Adrenal gland (tissue), 12 donors: ENCODE results near the gene SMAD4. TPM values are rescaled to one million over a fixed set of nuclear protein-coding genes. Genes with fewer than 3 reads are reported as not detected.

Experiments
- DNase-seq, 7 donors: peaks; one replicate each; pipeline ENCODE4 v3.0.0-alpha.2; 2019 to 2020
- H3K27ac ChIP-seq, 5 donors: fragments of 200-600 bp; sonication (generic) in 4 of 5; 1 replicate in 3 of 5; 2 replicates in 2 of 5; pipeline versions ENCODE4 v1.5.1 to v1.8.0; 2016 to 2020; ENCODE audit warnings: mild to moderate bottlenecking in 1 of 5
- H3K27me3 ChIP-seq: fragments of 200-600 bp; 2 replicates; pipeline ENCODE4 v1.8.0; 2021
- H3K36me3 ChIP-seq, 2 donors: fragments of 200-600 bp; replicated peaks in 1 of 2; 1 replicate in 1 of 2; 2 replicates in 1 of 2; pipeline versions ENCODE4 v1.5.1 to v1.8.0; 2018 to 2022
- H3K4me1 ChIP-seq, 2 donors: fragments of 200-600 bp; replicated peaks in 1 of 2; 1 replicate in 1 of 2; 2 replicates in 1 of 2; pipeline versions ENCODE4 v1.5.1 to v1.8.0; 2018 to 2021
- H3K4me3 ChIP-seq, 4 donors: fragments of 200-600 bp; sonication (generic) in 3 of 4; one replicate each; pipeline ENCODE4 v1.5.1; 2016 to 2018
- H3K9me3 ChIP-seq, 3 donors: fragments of 200-600 bp; sonication (generic) in 1 of 3; replicated peaks in 1 of 3; 1 replicate in 2 of 3; 2 replicates in 1 of 3; pipeline versions ENCODE4 v1.5.1 to v1.8.0; 2016 to 2021
- POLR2A ChIP-seq, 2 donors: fragments of 450-650 bp; IDR thresholded peaks; one replicate each; pipeline ENCODE4 v1.6.1; 2017; ENCODE audit warnings: antibody characterized with exemption in 2 of 2, mild to moderate bottlenecking in 2 of 2, moderate library complexity in 1 of 2
- WGBS, 4 donors: extraction: QIAGEN DNeasy Blood & Tissue Kit in 2 of 4; methylation state at CpG; one replicate each; pipeline versions ENCODE4 v1.1.5 to v1.1.7; 2013 to 2017; 5-methylcytosine and 5-hydroxymethylcytosine counted together
- intact Hi-C, 2 donors: fragments of 100-400 bp; cut with DNase I; formaldehyde crosslinking; loops; one replicate each; pipeline versions ENCODE4 v1.14.1 to v1.15.0; 2022 to 2023
- polyA plus RNA-seq, 3 donors: library from polyadenylated mRNA; stranded (reverse); fragments of 200-250 nt in 2 of 3; fragments of 350-450 nt in 1 of 3; fragmentation: Illumina TruSeq in 1 of 3; extraction: RNeasy Lipid Tissue Mini Kit (QIAGEN cat#74804) in 1 of 3; gene quantifications; one replicate each; pipeline ENCODE4 v1.2.3, GENCODE V29; 2013 to 2014
- total RNA-seq, 9 donors: library from RNA; depleted of rRNA in 4 of 9; stranded (reverse); fragments of >200 nt in 4 of 9; fragments of 120-200 nt in 1 of 9; fragmentation: NEBNext Ultra II Directional in 1 of 9; extraction: Animal tissue kit (Norgen Biotek cat#: 25700) in 1 of 9; gene quantifications; one replicate each; pipeline versions ENCODE4 v1.1.0 to v1.2.4, GENCODE V29; 2013 to 2023
- TF ChIP-seq, protein P1 (sequence below), 6 experiments: fragments of 450-650 bp in 4 of 6; fragments of 200-600 bp in 2 of 6; sonication (generic) in 1 of 6; IDR thresholded peaks; 1 replicate in 5 of 6; 2 replicates in 1 of 6; pipeline versions ENCODE4 v1.5.1 to v1.8.0; 2016 to 2021; ENCODE audit warnings: antibody characterized with exemption in 6 of 6, mild to moderate bottlenecking in 2 of 6, moderate library complexity in 1 of 6
- donor health status: healthy with polysubstance abuse.
- donor health status: Bipolar disorder and iron deficiency.
- donor health status: DM: yes; HTN: yes; CAD: no.
- donor health status: DM: no; HTN: no; CAD: no.
- donor health status: DM: no; HTN: no; CAD: no.
- donor health status: DM: yes; HTN: yes; CAD: no.

The SMAD4 gene
- total and polyA plus RNA-seq, 12 donors = 9.0 to 151 (median 90.1) TPM

DNA sequence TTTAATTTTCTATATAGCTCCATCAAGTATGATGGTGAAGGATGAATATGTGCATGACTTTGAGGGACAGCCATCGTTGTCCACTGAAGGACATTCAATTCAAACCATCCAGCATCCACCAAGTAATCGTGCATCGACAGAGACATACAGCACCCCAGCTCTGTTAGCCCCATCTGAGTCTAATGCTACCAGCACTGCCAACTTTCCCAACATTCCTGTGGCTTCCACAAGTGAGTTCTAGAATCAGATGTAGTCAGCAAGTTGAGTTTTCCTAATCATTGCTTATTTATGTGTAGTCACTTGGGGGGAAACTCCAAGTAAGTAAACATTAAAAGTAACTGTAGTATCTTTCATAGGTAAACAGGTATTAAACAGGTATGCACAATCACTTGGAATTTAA, 24.8 kb downstream of the SMAD4 start:
- DNase-seq = no peak
- Histone ChIP-seq H3K36me3 (peaks cover 0 to 17% of the 10 kb centered on the region in 2 donors), H3K9me3 (no peaks in the 10 kb centered on the region), H3K4me1 (no peaks in the 10 kb centered on the region), H3K27ac (no peak overlapping the region), H3K27me3 (no peaks in the 10 kb centered on the region), H3K4me3 (no peak overlapping the region)
- WGBS, 4 donors = 87 to 94% (median 90%) methylated on average over 3 of the region's 3 CpGs
- intact Hi-C loops = loop anchor here in 1 of 2 donors (5.0 kb wide), 1 partner anchor 237 kb away; no protein-coding TSS in a partner anchor
- TF ChIP-seq, protein P1, sequence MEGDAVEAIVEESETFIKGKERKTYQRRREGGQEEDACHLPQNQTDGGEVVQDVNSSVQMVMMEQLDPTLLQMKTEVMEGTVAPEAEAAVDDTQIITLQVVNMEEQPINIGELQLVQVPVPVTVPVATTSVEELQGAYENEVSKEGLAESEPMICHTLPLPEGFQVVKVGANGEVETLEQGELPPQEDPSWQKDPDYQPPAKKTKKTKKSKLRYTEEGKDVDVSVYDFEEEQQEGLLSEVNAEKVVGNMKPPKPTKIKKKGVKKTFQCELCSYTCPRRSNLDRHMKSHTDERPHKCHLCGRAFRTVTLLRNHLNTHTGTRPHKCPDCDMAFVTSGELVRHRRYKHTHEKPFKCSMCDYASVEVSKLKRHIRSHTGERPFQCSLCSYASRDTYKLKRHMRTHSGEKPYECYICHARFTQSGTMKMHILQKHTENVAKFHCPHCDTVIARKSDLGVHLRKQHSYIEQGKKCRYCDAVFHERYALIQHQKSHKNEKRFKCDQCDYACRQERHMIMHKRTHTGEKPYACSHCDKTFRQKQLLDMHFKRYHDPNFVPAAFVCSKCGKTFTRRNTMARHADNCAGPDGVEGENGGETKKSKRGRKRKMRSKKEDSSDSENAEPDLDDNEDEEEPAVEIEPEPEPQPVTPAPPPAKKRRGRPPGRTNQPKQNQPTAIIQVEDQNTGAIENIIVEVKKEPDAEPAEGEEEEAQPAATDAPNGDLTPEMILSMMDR (IDR thresholded peaks at IDR 0.05) = no peak
- TF ChIP-seq POLR2A (IDR thresholded peaks at IDR 0.05) = no peak

DNA sequence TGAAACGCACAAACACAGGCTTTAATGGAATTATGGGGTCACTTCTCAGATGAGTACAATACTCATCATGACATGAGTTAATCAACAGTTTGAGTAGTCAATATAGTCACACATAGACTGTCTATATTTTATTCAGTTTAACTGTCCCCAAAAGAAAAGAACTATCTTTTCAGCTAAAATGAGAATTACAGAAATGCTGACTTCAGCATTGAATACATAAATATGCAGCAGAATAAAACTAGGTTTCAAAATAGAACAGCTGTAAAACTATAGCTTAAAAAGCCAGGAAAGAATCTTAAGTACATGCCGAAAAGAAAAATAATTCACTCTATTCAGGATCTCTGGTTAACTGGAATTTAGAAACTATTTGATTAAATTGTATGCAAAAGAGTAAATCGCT, 30.0 kb downstream of the SMAD4 start:
- no peak for DNase-seq
- no peak overlapping the region for H3K4me3 ChIP-seq
- peaks cover 0 to 33% of the 10 kb centered on the region in 2 donors for H3K36me3 ChIP-seq
- no peaks in the 10 kb centered on the region for H3K4me1 ChIP-seq
- H3K27ac ChIP-seq = no peak overlapping the region
- no peaks in the 10 kb centered on the region for H3K9me3 ChIP-seq
- 83 to 96% (median 95%) methylated on average over 3 of the region's 3 CpGs for WGBS, 4 donors
- TF ChIP-seq POLR2A (IDR thresholded peaks at IDR 0.05) = no peak
- TF ChIP-seq, protein P1 (IDR thresholded peaks at IDR 0.05) = no peak
- no peaks in the 10 kb centered on the region for H3K27me3 ChIP-seq
- intact Hi-C loops = no loop called here

DNA sequence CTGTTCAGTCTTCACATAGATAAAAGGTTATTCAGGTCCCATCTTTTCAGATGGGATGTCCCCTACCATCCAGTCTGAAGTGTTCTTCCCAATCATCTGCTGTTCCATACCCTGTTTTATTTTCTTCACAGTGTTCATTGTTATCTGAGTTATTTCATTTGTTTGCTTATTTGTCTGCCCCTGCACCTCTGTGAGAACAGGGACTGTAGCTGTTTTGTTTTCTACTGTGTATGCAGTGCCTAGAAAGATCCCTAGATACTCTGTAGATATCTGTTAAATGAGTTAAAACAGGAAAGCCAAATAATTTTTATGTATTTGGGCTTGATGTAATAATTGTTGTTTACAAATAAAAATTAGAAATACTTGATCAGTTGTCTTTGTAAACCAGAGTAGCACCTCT, 34.2 kb downstream of the SMAD4 start:
- Histone ChIP-seq H3K36me3 (peaks cover 0 to 36% of the 10 kb centered on the region in 2 donors), H3K27ac (no peak overlapping the region), H3K9me3 (no peaks in the 10 kb centered on the region), H3K4me3 (no peak overlapping the region), H3K4me1 (no peaks in the 10 kb centered on the region), H3K27me3 (no peaks in the 10 kb centered on the region)
- TF ChIP-seq, protein P1 (IDR thresholded peaks at IDR 0.05) = no peak
- TF ChIP-seq POLR2A (IDR thresholded peaks at IDR 0.05) = no peak
- intact Hi-C loops = no loop called here
- no peak for DNase-seq

DNA sequence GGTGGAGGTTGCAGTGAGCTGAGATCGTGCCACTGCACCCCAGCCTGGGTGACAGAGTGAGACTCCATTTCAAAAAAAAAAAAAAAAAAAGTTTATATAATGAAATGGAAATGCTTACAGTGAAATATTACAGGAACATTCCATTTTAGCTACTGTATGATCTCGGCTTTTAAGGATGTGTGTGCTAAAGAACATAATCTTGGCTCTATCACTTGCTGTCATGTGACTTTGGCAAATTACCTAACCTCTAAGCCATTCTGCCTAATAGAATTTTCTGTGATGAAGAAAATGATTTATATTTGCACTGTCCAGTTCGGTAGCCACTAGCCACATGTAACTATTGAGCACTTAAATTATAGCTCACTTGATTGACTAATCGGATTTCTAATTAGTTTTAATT, 36.3 kb downstream of the SMAD4 start:
- no peak for DNase-seq
- Histone ChIP-seq H3K27me3 (no peaks in the 10 kb centered on the region), H3K9me3 (no peaks in the 10 kb centered on the region), H3K36me3 (peaks cover 0 to 22% of the 10 kb centered on the region in 2 donors), H3K27ac (no peak overlapping the region), H3K4me1 (no peaks in the 10 kb centered on the region), H3K4me3 (no peak overlapping the region)
- intact Hi-C loops = no loop called here
- 77 to 83% (median 81%) methylated on average over 4 of the region's 4 CpGs for WGBS, 4 donors
- TF ChIP-seq, protein P1 (IDR thresholded peaks at IDR 0.05) = no peak
- no peak for TF ChIP-seq POLR2A (IDR thresholded peaks at IDR 0.05)
